Lower lobe of right lung (tissue), 2 donors: ENCODE measurements around the gene AMIGO3. TPM values are rescaled to one million over a fixed set of nuclear protein-coding genes. Genes with fewer than 3 reads are reported as not detected.
"Not testable (repeated sequence)": the region's sequence is repeated elsewhere in the genome, so short reads cannot be mapped to it uniquely, and the experiment has no call there.

Experiments
- ATAC-seq, 2 donors: fragments of 200-7000 bp; cut with Tn5 transposase; one replicate each; pipeline ENCODE4 v1.9.1; 2020 to 2022; ENCODE audit warnings: mild to moderate bottlenecking in 2 of 2, moderate library complexity in 2 of 2
- DNase-seq: peaks from one replicate; pipeline ENCODE4 v3.0.0-alpha.2; 2020
- H3K27ac ChIP-seq: fragments of 200-600 bp; one replicate; pipeline ENCODE4 v1.8.0; 2022
- H3K27me3 ChIP-seq: fragments of 200-600 bp; one replicate; pipeline ENCODE4 v1.8.0; 2022; ENCODE audit warnings: low read depth
- H3K36me3 ChIP-seq: fragments of 200-600 bp; one replicate; pipeline ENCODE4 v1.8.0; 2022; ENCODE audit warnings: mild to moderate bottlenecking
- H3K4me1 ChIP-seq: fragments of 200-600 bp; one replicate; pipeline ENCODE4 v1.8.0; 2022
- H3K4me3 ChIP-seq: fragments of 200-600 bp; one replicate; pipeline ENCODE4 v1.8.0; 2022; ENCODE audit warnings: mild to moderate bottlenecking
- H3K9me3 ChIP-seq: fragments of 200-600 bp; one replicate; pipeline ENCODE4 v1.8.0; 2022
- intact Hi-C: fragments of 100-400 bp; cut with DNase I; formaldehyde crosslinking; loops from one replicate; pipeline ENCODE4 v1.11.0; 2022
- total RNA-seq: library from RNA; stranded (reverse); fragmentation: NEBNext Ultra II Directional; extraction: Animal tissue kit (Norgen Biotek cat#: 25700); gene quantifications from one replicate; pipeline ENCODE4 v1.2.1, GENCODE V29; 2021
- TF ChIP-seq, protein P1 (sequence below): fragments of 200-600 bp; IDR thresholded peaks from one replicate; pipeline ENCODE4 v1.8.0; 2022; ENCODE audit warnings: antibody characterized with exemption, mild to moderate bottlenecking
- donor health status: DM: no; HTN: yes; CAD: no; lungs with severe emphysema.

The AMIGO3 gene
- total RNA-seq, 1 donor from 2014 or later = not detected

- Histone ChIP-seq H3K36me3 (peaks cover 21% of the 10 kb centered on the region), H3K4me3 (peak overlapping the region; percentile 45), H3K4me1 (peaks cover 31% of the 10 kb centered on the region)
- DNase-seq (peak; percentile 87), ATAC-seq (peak; percentile 77 to 86)
- H3K27ac ChIP-seq, H3K27me3 ChIP-seq, intact Hi-C loops, H3K9me3 ChIP-seq: not testable (repeated sequence)
Measured at GRCh38 chr3:49686769-49687423, 32.6 kb downstream of the AMIGO3 start.

DNA sequence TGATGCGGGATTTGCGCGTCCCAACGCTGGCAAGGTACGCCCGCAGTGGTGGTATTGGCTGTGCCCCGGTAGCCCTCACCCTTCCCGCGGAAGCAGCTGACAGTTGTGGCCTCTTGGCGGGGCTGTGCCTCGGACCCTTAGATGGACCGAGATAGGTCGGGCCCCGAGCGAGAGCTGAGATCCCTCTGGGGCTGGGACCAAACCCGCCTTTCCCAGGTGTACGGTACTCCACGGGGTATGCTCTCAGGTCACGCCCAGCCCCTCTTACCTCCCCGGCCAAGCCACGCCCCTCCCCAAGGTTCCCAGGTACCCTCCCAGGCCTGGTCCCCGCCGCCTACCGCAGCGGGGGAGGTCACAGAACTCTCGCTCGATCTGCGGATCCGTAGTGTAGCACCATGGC is 33.1 kb downstream of the AMIGO3 start:
- Histone ChIP-seq H3K4me3 (peak overlapping the region; percentile 45), H3K36me3 (peaks cover 27% of the 10 kb centered on the region), H3K4me1 (peaks cover 29% of the 10 kb centered on the region)
- H3K27me3 ChIP-seq, intact Hi-C loops, H3K27ac ChIP-seq, H3K9me3 ChIP-seq: not testable (repeated sequence)
- DNase-seq (peak; percentile 80), ATAC-seq (peak; percentile 72 to 83)

DNA sequence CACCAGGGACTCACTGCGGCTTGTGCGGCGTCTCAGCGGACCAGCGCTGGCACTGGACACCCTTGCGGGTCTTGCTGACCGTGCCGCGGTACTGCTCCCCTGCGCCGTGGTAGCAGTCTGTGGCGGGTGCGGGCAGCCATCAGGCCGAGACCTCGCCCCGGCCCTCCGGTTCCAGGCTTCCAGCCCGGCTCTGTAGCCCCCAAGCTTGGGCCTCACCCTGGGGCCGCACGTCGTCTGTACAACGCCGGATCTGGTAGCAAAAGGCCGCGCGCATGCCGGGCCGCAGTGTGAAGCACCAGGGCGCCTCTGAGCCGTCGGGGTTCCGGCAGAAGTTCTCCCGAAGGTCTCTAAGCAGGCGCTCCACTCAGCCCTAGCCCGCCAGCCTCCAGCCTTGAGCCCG is 33.6 kb downstream of the AMIGO3 start:
- not testable (repeated sequence) for DNase-seq, H3K27ac ChIP-seq

DNA sequence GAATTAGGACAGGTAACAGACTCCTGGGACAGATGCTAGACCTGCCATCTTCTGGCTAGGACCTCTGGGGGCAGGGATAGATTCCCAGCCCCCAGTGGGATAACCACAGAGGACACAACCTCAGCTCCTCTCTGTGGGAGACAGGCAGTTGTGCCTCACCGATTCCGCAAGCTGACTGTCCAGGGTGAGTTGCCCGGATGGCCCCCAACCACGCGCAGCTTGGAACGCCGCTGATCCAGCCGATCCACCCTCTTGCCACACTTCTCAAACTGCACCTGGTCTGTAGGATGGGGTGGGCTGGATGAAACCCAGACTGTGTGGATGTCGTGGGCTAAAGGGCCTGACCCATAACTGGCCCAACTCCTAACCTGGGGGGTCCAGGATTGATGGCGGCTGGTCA is 34.4 kb downstream of the AMIGO3 start:
- intact Hi-C loops, DNase-seq, H3K4me3 ChIP-seq, H3K27ac ChIP-seq, H3K27me3 ChIP-seq, ATAC-seq, H3K9me3 ChIP-seq: not testable (repeated sequence)
- H3K36me3 ChIP-seq = peaks cover 39% of the 10 kb centered on the region
- H3K4me1 ChIP-seq = peaks cover 16% of the 10 kb centered on the region

More for the DNA sequence above, 33.6 kb downstream of the AMIGO3 start:
- Histone ChIP-seq H3K36me3 (peaks cover 32% of the 10 kb centered on the region), H3K4me3 (peak overlapping the region; percentile 45), H3K4me1 (peaks cover 24% of the 10 kb centered on the region)
- intact Hi-C loops, H3K9me3 ChIP-seq, ATAC-seq, H3K27me3 ChIP-seq: not testable (repeated sequence)

DNA sequence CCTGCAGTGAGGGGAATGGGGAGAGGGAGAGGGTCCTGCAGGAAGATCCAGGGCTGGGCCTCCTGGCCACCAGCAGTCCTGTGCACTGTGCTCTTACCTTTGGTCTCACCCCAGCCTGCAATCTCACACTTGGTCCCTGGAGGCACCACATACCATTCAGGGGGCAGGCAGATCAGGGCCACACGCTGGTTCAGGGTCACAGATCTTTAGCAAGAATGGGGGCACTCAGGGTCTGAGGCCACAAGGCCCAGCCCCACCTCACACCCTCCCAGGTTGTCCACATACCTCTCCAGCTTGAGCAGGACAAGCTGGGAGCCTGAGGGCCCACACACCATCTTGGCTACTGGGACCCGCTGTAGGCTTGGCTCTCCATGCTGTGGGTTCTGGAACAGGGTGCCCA is 35.0 kb downstream of the AMIGO3 start:
- H3K27me3 ChIP-seq, DNase-seq, H3K27ac ChIP-seq, H3K4me3 ChIP-seq, intact Hi-C loops, H3K9me3 ChIP-seq, ATAC-seq: not testable (repeated sequence)
- peaks cover 45% of the 10 kb centered on the region for H3K36me3 ChIP-seq
- peaks cover 13% of the 10 kb centered on the region for H3K4me1 ChIP-seq

DNA sequence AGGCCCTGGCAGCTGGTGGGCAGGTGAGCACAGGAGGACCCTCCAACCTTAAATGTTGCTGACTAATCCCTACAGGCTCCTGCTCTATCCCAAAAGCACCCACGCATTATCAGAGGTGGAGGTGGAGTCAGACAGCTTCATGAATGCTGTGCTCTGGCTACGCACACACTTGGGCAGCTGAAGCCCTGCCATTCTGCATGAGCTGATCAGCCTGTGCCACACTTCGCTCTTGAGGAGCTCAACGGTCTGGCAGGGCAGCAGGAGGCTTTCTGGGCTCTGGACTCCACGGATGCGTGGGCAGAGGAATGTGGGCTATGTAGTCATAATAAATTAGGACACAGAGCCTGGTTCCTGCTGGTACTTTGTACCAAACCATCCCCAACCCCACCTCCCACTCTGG is 36.3 kb downstream of the AMIGO3 start:
- H3K9me3 ChIP-seq = no peaks in the 10 kb centered on the region
- peaks cover 4% of the 10 kb centered on the region for H3K27me3 ChIP-seq
- ATAC-seq = no peak
- peaks cover 58% of the 10 kb centered on the region for H3K36me3 ChIP-seq
- H3K4me1 ChIP-seq = peaks cover 4% of the 10 kb centered on the region
- TF ChIP-seq, protein P1, sequence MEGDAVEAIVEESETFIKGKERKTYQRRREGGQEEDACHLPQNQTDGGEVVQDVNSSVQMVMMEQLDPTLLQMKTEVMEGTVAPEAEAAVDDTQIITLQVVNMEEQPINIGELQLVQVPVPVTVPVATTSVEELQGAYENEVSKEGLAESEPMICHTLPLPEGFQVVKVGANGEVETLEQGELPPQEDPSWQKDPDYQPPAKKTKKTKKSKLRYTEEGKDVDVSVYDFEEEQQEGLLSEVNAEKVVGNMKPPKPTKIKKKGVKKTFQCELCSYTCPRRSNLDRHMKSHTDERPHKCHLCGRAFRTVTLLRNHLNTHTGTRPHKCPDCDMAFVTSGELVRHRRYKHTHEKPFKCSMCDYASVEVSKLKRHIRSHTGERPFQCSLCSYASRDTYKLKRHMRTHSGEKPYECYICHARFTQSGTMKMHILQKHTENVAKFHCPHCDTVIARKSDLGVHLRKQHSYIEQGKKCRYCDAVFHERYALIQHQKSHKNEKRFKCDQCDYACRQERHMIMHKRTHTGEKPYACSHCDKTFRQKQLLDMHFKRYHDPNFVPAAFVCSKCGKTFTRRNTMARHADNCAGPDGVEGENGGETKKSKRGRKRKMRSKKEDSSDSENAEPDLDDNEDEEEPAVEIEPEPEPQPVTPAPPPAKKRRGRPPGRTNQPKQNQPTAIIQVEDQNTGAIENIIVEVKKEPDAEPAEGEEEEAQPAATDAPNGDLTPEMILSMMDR = no peak
- no peak overlapping the region for H3K27ac ChIP-seq
- intact Hi-C loops = no loop called here
- H3K4me3 ChIP-seq = no peak overlapping the region
- DNase-seq = no peak

DNA sequence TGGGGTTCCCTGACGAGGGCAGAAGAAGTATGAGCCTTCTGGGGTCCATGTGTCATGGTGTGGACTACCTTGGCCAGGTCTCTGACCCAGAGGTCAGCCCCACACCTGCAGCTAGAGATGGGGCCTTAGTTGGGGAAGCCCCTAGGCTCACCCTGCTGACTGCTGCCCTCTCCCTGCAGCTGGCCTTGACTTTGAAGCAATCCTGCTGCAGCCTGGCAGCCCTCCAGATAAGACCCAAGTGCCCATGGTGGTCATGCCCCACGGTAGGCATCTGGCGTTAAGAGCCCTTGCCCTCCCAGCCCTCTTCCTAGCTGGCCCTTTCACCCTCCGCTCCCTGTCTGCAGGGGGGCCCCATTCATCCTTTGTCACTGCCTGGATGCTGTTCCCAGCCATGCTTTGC is 37.9 kb downstream of the AMIGO3 start:
- no peak for DNase-seq
- peaks cover 4% of the 10 kb centered on the region for H3K4me1 ChIP-seq
- H3K9me3 ChIP-seq = no peaks in the 10 kb centered on the region
- H3K27me3 ChIP-seq = no peaks in the 10 kb centered on the region
- H3K4me3 ChIP-seq = no peak overlapping the region
- TF ChIP-seq, protein P1 = no peak
- intact Hi-C loops = no loop called here
- no peak for ATAC-seq
- H3K36me3 ChIP-seq = peaks cover 75% of the 10 kb centered on the region
- H3K27ac ChIP-seq = no peak overlapping the region

GRCh38 chr3:49681232-49681522 is 38.3 kb downstream of the AMIGO3 start:
- Histone ChIP-seq H3K27me3 (no peaks in the 10 kb centered on the region), H3K9me3 (no peaks in the 10 kb centered on the region), H3K36me3 (peaks cover 78% of the 10 kb centered on the region), H3K27ac (no peak overlapping the region), H3K4me3 (no peak overlapping the region), H3K4me1 (peaks cover 4% of the 10 kb centered on the region)
- DNase-seq (no peak), ATAC-seq (no peak)
- intact Hi-C loops = no loop called here
- TF ChIP-seq, protein P1 = no peak
